ENCODE measurements around the gene SIVA1. TPM values are rescaled to one million over a fixed set of nuclear protein-coding genes. Genes with fewer than 3 reads are reported as not detected.

The SIVA1 gene
- total and polyA plus RNA-seq, 4 donors, result 67.5 to 212 (median 128) TPM

- no peaks in the 10 kb centered on the region for H3K9me3 ChIP-seq (ENCODE audit: control insufficient read depth in 4 of 4, insufficient read depth in 3 of 4, low read length in 3 of 4)
- peak overlapping the region in 1 of 2 donors; percentile 95 for H3K27ac ChIP-seq (ENCODE audit: low read depth in 1 of 2, low read length in 1 of 2)
- 92% methylated on average over 23 of the region's 23 CpGs for WGBS, 2 donors
- H3K9ac ChIP-seq (ENCODE audit: insufficient read depth in 1 of 2, low read length in 2 of 2), result no peak overlapping the region
- ATAC-seq (ENCODE audit: insufficient read depth, low FRiP score) (no peak), DNase-seq (no peak)
- H3K4me1 ChIP-seq (ENCODE audit: control insufficient read depth in 5 of 5, insufficient read depth in 5 of 5, low read length in 5 of 5), result peaks cover 0 to 19% (median 8%) of the 10 kb centered on the region in 5 donors
- H3K4me3 ChIP-seq, result no peak overlapping the region
- TF ChIP-seq, protein P1, sequence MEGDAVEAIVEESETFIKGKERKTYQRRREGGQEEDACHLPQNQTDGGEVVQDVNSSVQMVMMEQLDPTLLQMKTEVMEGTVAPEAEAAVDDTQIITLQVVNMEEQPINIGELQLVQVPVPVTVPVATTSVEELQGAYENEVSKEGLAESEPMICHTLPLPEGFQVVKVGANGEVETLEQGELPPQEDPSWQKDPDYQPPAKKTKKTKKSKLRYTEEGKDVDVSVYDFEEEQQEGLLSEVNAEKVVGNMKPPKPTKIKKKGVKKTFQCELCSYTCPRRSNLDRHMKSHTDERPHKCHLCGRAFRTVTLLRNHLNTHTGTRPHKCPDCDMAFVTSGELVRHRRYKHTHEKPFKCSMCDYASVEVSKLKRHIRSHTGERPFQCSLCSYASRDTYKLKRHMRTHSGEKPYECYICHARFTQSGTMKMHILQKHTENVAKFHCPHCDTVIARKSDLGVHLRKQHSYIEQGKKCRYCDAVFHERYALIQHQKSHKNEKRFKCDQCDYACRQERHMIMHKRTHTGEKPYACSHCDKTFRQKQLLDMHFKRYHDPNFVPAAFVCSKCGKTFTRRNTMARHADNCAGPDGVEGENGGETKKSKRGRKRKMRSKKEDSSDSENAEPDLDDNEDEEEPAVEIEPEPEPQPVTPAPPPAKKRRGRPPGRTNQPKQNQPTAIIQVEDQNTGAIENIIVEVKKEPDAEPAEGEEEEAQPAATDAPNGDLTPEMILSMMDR (IDR thresholded peaks at IDR 0.05; ENCODE audit: control extremely low read depth, extremely low read depth), result no peak
- no peaks in the 10 kb centered on the region for H3K36me3 ChIP-seq (ENCODE audit: control insufficient read depth in 4 of 4, insufficient read depth in 4 of 4, low read length in 4 of 4)
- no peaks in the 10 kb centered on the region for H3K27me3 ChIP-seq (ENCODE audit: control insufficient read depth in 3 of 3, insufficient read depth in 3 of 3, low read length in 2 of 3)
Observed at GRCh38 chr14:104732931-104733681, 19.8 kb upstream of the SIVA1 start.

- WGBS, 2 donors, result 84 to 98% methylated on average over 6 of the region's 6 CpGs
- H3K4me1 ChIP-seq (ENCODE audit: control insufficient read depth in 5 of 5, insufficient read depth in 5 of 5, low read length in 5 of 5), result peaks cover 0 to 19% (median 8%) of the 10 kb centered on the region in 5 donors
- DNase-seq (no peak), ATAC-seq (ENCODE audit: insufficient read depth, low FRiP score) (no peak)
- no peaks in the 10 kb centered on the region for H3K27me3 ChIP-seq (ENCODE audit: control insufficient read depth in 3 of 3, insufficient read depth in 3 of 3, low read length in 2 of 3)
- H3K36me3 ChIP-seq (ENCODE audit: control insufficient read depth in 4 of 4, insufficient read depth in 4 of 4, low read length in 4 of 4), result no peaks in the 10 kb centered on the region
- no peak overlapping the region for H3K4me3 ChIP-seq
- no peak overlapping the region for H3K9ac ChIP-seq (ENCODE audit: insufficient read depth in 1 of 2, low read length in 2 of 2)
- H3K27ac ChIP-seq (ENCODE audit: low read depth in 1 of 2, low read length in 1 of 2), result peak overlapping the region in 1 of 2 donors; percentile 95
- TF ChIP-seq, protein P1 (IDR thresholded peaks at IDR 0.05; ENCODE audit: control extremely low read depth, extremely low read depth), result no peak
- no peaks in the 10 kb centered on the region for H3K9me3 ChIP-seq (ENCODE audit: control insufficient read depth in 4 of 4, insufficient read depth in 3 of 4, low read length in 3 of 4)
Observed at GRCh38 chr14:104734051-104734587, 18.8 kb upstream of the SIVA1 start.

- H3K27me3 ChIP-seq (ENCODE audit: control insufficient read depth in 3 of 3, insufficient read depth in 3 of 3, low read length in 2 of 3), result no peaks in the 10 kb centered on the region
- no peaks in the 10 kb centered on the region for H3K36me3 ChIP-seq (ENCODE audit: control insufficient read depth in 4 of 4, insufficient read depth in 4 of 4, low read length in 4 of 4)
- no peak for ATAC-seq (ENCODE audit: insufficient read depth, low FRiP score)
- no peak overlapping the region for H3K4me3 ChIP-seq
- H3K4me1 ChIP-seq (ENCODE audit: control insufficient read depth in 5 of 5, insufficient read depth in 5 of 5, low read length in 5 of 5), result peaks cover 0 to 19% (median 8%) of the 10 kb centered on the region in 5 donors
- TF ChIP-seq, protein P1 (IDR thresholded peaks at IDR 0.05; ENCODE audit: control extremely low read depth, extremely low read depth), result no peak
- 94 to 95% methylated on average over 9 of the region's 9 CpGs for WGBS, 2 donors
- no peaks in the 10 kb centered on the region for H3K9me3 ChIP-seq (ENCODE audit: control insufficient read depth in 4 of 4, insufficient read depth in 3 of 4, low read length in 3 of 4)
- H3K27ac ChIP-seq (ENCODE audit: low read depth in 1 of 2, low read length in 1 of 2), result peak overlapping the region in 1 of 2 donors; percentile 95
- no peak for DNase-seq
- H3K9ac ChIP-seq (ENCODE audit: insufficient read depth in 1 of 2, low read length in 2 of 2), result no peak overlapping the region
Observed at GRCh38 chr14:104734601-104734990, 18.4 kb upstream of the SIVA1 start.
